Dedifferentiated amniotic fluid mesenchymal stem cell (primary cell): ENCODE results near the gene SGPP1.
"Not testable (repeated sequence)": the region's sequence is repeated elsewhere in the genome, so short reads cannot be mapped to it uniquely, and the experiment has no call there.

Experiments
- DNase-seq: peaks from one replicate; pipeline ENCODE4 v3.0.0-alpha.2; 2016; ENCODE audit errors: extremely low spot score

The SGPP1 gene

DNA sequence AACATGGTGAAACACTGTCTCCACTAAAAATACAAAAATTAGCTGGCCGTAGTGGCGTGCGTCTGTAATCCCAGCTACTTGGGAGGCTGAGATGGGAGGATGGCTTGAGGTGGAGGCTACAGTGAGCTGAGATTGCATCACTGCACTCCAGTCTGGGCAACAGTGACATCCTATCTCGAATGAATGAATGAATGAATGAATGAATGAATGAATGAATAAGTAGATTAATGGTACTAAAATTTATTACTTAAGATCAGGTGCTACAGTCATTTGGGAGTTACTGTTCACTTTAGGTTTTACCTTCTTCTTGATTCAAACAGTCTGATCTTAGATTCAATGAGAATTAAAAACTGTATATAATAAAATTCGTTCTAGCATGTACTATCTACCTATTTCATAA is 54.6 kb downstream of the SGPP1 start:
- DNase-seq = no peak

GRCh38 chr14:63672417-63673180 is 55.3 kb downstream of the SGPP1 start:
- no peak for DNase-seq

DNA sequence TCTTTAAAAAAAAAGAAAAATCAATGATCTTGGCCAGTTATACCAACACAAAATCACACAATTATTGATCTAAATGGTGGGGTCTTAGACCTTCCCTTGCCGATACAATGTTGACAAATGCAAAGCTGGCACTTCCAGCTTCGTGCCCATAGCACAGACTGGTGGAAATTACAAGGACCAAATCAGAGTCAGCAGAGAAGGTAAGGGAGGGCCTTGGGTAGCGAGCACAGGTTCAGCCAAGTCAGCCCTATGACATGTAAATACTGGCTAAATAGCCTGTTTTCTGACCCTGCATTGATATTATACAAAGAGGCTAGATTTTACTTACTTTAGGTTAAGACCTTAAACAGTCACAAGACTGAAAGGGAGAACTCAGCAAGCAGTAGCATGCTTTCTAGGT is 55.9 kb downstream of the SGPP1 start:
- DNase-seq = no peak

- no peak for DNase-seq
Measured at GRCh38 chr14:63670692-63671091, 57.2 kb downstream of the SGPP1 start.

GRCh38 chr14:63666335-63666734 is 61.5 kb downstream of the SGPP1 start:
- no peak for DNase-seq

GRCh38 chr14:63663428-63664341 is 64.2 kb downstream of the SGPP1 start:
- DNase-seq = no peak

- no peak for DNase-seq
Measured at GRCh38 chr14:63662776-63663175, 65.1 kb downstream of the SGPP1 start.

GRCh38 chr14:63661881-63662280 is 66.0 kb downstream of the SGPP1 start:
- DNase-seq = not testable (repeated sequence)

GRCh38 chr14:63659726-63660125 is 68.1 kb downstream of the SGPP1 start:
- DNase-seq = no peak

DNA sequence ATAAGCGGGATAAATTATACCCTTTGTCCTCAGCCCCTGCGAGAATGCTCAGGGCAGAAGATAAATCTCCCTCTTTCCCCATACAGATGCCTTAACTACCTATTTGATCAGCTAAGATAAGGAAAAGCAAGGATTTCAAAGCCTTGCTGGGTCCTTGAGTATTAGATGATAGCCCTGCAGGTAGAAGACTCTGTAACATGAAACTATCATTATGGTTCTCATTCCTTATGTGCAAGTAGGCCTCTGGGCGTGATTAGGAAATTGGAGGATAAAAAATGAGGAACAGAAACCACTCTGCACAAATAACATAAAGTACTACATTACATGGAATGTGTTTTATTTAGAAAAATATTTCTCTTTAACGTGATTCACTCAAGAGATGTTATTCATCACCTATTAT is 71.7 kb downstream of the SGPP1 start:
- no peak for DNase-seq

- no peak for DNase-seq
Measured at GRCh38 chr14:63654936-63655335, 72.9 kb downstream of the SGPP1 start.

GRCh38 chr14:63654346-63654745 is 73.5 kb downstream of the SGPP1 start:
- DNase-seq = peak; percentile 28

DNA sequence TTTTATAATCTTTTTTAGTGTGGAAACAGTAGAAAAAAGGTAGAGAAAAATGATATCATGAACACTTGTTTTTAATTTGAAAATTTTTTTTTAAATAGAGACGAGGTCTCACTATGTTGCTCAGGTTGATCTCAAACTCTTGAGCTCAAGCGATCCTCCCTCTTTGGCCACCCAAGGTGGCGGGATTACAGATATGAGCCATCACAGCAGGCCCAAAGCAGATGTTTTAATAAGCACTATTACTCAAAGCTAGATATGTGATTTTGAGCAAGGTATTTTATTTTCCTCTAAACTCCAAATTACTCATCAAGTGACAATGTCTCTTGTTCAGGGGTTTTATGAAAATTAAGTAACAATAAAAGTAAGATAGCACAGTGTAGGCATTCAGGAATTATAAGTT is 75.5 kb downstream of the SGPP1 start:
- no peak for DNase-seq

DNA sequence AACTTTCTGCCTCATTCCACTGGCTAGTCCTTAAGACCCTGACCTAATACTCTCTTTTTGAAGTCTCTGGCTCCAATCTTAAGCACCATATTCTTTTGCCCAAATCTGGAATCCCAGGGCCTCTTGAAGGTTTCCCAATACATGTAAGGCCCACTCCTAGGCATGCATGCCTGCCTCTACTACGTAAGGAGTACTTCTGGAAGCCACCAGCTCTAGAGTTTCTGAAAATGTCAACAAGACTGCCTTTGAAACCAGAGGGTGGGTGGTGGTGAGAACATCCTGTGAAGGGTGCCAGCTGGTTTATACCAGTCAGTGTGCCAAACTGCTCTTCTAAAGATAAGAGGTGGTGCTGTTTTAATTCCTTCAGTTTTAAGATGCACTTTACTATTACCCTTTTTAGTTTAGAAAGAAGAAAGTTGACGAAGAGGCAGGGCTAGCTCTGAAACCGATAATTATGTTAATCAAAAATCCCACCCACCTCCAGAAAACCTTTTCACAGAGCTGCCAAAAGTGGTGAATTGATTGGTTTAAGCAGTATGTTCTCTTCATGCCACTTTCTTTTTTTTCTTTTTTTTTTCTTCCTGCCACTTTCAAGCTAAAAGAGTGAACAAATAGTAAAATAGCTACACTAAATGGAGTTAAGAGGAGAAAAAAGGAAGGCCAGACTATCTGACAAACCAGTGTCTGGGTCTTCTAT is 77.5 kb downstream of the SGPP1 start:
- no peak for DNase-seq

DNA sequence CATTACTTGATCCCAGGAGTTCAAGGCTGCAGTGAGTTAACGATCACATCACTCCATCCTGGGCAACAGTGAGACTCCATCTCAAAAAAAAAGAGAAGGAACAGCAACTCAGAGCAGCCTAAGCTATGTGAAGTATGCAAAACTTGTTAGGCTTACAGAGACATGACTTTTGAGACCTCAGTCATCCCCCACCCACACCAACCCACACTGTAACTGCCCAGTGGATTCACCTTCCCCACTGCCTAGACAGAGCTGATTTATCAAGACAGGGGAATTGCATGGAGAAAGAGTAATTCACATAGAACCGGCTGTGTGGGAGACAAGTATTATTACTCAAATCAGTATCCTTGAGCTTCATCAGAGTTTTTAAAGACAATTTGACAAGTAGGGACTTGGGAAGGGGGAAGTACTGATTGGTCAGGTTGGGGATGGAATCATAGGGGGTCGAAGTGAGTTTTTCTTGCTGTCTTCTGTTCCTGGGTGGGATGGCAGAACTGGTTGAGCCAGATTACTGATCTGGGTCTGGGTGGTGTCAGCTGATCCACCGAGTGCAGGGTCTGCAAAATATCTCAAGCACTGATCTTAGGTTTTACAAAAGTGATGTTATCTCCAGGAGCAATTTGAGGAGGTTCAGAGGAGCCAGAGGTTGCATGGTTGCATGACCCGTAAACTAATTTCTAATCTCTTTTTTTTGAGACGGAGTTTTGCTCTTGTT is 80.0 kb downstream of the SGPP1 start:
- DNase-seq = no peak

DNA sequence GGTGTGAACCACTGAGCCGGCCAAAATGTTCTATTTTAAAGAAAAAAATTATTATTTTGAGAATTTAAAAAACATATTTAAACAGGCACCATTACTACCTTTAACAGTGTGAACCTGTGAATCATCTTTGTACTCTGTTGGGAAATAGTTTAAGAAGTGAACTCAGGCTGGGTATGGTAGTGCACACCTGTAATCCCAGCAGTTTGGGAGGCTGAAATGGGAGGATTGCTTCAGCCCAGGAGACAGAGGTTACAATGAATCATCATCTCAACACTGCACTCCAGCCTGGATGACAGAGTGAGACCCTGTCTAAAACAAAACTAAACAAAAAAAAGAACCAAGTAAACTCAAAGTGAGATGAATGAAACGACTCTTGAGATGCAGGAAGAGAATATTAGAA is 83.1 kb downstream of the SGPP1 start:
- no peak for DNase-seq

DNA sequence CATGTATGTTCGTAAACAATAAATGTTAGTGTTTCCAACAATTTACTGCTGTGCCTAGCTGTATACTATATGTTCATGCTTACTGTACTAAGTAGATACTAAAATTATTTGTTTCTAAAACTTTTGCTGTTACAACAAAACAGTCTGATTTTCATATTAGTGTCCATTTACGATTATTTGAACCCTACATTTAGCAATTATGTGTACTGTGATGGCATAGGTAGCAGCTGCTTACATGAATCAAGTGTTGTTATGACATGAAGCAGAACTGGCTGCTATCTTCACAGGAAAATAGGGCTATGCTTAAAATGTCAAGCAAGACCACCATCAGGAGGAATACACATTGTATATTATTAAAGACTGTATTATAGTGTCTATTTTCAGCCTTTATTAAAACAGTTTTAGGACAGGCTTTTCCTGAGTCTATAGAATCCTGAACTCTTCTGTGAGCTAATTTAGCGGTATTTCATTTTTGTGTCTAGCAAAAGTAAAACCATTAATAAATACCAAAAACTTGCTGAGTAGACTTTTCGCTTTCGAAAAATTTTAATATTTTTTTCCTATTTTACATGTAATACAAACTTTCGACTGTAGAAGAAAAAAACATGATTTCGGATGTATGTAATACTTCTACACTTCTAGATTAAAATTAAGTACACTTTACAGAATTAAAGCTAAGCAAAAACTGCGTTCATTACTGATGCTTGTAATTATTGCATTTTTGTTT is 85.0 kb downstream of the SGPP1 start:
- no peak for DNase-seq

DNA sequence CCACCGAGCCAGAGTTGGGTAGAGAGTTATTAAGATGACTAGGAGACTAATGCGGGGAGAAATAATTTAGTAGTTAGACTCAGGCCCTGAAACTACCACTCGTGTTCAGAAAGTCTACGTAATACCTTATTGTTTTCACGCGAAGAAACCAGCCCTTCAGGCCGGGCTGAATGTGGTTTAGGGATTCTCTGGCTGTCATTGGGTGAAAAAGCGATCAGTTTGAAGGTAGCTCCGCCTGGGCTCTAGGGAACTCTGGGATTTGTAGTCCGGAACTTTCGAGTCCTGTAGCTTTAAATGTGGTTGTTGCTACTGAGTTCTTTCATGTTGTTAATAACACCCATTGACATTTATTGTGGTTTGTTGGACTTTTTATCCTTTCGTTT is 85.6 kb downstream of the SGPP1 start:
- DNase-seq = peak; percentile 97

DNA sequence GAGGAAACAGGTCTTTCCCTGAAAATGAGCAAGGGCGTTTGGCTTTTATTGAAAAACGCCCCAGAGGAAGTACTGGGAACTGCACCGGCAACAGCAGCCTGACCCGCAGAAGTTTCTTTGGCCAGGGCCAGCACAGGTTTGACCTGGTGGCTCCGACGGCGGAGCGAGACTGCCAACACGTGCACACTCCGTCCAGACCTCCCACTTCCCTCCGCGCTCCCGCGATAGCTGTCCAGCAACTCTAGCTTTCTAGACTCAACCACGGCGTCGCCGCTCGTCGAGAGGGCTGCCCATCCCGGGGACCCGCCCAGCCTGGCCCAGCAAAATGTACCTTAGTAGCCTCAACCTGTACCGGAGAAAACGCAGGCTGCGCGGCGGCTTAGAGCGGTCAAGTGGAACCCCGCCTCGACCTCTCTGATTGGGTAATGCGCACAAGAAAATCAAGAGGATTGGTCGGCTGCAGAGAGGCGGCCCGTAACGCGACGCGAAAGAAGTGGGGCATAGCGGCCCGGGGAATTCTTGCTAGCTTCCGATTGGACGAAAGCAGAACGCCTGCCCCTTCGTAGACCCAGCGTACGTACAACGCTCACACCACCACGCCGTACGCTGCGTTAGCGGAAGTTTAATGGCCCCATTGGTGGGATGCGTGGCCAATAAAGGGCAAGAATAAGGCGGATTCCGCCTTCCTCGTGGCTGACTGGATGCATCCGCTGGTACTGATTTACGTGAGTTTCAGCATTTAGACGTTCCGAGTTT is 86.2 kb downstream of the SGPP1 start, which contains the start of gene WDR89:
Gene WDR89 (minus strand): TSS at position 399 of the 756 bp plus-strand sequence. CDS start 41,929 bp downstream, outside the sequence.
- peak; percentile 100 for DNase-seq

DNA sequence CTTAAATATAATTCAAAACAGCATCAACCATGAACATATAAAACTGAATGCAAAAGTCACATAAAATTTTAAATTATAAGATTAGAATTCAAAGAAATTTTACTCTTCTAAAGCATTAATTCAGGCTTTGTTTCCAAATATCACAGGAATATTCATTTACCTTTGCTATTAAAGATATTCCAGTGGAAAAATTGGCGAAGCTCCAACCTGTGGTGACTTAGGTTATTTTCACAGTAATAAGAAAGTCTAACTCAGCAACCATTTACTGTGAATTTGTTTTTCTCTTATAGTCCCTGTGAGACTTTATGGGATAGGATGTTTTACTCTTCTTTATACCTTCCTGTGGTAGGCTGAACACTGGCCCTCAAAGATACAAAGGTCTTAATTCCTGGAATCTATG is 89.4 kb downstream of the SGPP1 start:
- DNase-seq = no peak
